WTC11 (cell line): ENCODE measurements around the gene SH2D3C.

Source experiments
- IRF2 ChIP-seq: sonication (generic); formaldehyde crosslinking; IDR thresholded peaks from 2 replicates; pipeline ENCODE4 v1.8.0; 2022; ENCODE audit warnings: low read depth, missing genetic modification reagents, borderline replicate concordance
- NR1H2 ChIP-seq: sonication (generic); formaldehyde crosslinking; IDR thresholded peaks from 2 replicates; pipeline ENCODE4 v1.9.0; 2021; ENCODE audit warnings: mild to moderate bottlenecking, moderate library complexity, missing genetic modification reagents
- NR2C2 ChIP-seq: sonication (generic); formaldehyde crosslinking; IDR thresholded peaks from 2 replicates; pipeline ENCODE4 v1.8.0; 2022; ENCODE audit warnings: mild to moderate bottlenecking, missing genetic modification reagents
- TF ChIP-seq, protein P1 (sequence below): fragments of 200-600 bp; IDR thresholded peaks from 2 replicates; pipeline ENCODE4 v1.8.0; 2022; ENCODE audit warnings: antibody characterized with exemption
- TF ChIP-seq, protein P2 (sequence below): sonication (generic); formaldehyde crosslinking; IDR thresholded peaks from 2 replicates; pipeline ENCODE4 v1.8.1; 2022; ENCODE audit warnings: mild to moderate bottlenecking, moderate library complexity, missing genetic modification reagents

DNA sequence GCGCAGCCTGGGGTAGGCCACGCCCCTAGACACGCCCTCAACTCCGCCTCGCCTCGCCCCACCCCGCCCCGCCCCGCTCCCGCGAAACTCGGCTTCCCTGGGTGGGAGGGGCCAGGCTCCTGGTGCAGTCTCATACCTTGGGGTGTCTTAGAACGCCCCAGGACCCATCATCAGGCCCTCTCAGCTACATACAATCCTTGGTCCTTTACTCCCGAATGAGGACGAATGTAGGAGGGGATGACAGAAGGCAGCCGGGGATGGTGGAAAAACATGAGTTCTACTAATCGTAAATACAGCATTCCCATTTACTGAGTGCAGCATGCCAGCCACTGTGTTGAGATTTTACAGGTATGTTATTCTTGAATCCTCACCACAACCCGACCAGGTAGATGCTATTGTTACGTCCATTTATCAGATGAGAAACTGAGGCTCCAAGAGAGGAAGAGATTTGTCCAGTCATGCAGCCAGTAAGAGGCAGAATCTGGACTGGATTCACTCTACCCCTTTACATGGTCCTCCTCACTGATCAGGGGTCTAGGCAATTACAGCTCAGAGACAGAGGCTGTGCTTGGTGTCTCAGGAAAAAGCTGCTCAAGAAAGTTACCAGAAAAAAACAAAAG lies 6.8 kb downstream of the SH2D3C start:
- TF ChIP-seq, protein P1, sequence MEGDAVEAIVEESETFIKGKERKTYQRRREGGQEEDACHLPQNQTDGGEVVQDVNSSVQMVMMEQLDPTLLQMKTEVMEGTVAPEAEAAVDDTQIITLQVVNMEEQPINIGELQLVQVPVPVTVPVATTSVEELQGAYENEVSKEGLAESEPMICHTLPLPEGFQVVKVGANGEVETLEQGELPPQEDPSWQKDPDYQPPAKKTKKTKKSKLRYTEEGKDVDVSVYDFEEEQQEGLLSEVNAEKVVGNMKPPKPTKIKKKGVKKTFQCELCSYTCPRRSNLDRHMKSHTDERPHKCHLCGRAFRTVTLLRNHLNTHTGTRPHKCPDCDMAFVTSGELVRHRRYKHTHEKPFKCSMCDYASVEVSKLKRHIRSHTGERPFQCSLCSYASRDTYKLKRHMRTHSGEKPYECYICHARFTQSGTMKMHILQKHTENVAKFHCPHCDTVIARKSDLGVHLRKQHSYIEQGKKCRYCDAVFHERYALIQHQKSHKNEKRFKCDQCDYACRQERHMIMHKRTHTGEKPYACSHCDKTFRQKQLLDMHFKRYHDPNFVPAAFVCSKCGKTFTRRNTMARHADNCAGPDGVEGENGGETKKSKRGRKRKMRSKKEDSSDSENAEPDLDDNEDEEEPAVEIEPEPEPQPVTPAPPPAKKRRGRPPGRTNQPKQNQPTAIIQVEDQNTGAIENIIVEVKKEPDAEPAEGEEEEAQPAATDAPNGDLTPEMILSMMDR: no peak
- TF ChIP-seq NR1H2 (CRISPR knock-in tag) (no peak), IRF2 (CRISPR knock-in tag) (no peak), NR2C2 (CRISPR knock-in tag) (no peak)
- TF ChIP-seq, protein P2, sequence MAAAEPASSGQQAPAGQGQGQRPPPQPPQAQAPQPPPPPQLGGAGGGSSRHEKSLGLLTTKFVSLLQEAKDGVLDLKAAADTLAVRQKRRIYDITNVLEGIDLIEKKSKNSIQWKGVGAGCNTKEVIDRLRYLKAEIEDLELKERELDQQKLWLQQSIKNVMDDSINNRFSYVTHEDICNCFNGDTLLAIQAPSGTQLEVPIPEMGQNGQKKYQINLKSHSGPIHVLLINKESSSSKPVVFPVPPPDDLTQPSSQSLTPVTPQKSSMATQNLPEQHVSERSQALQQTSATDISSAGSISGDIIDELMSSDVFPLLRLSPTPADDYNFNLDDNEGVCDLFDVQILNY (CRISPR knock-in tag): peak; percentile 31; the same call in 1 of the 2 replicates
